ENCODE results near the gene ADD1. TPM values are rescaled to one million over a fixed set of nuclear protein-coding genes. Genes with fewer than 3 reads are reported as not detected.

Gene ADD1
- total RNA-seq, 2 experiments from 2014 or later: 136 TPM

GRCh38 chr4:2866891-2867290, 23.2 kb downstream of the ADD1 start:
- no peak for DNase-seq
- Mint-ChIP-seq H3K27ac (no peak overlapping the region), H3K4me3 (no peak overlapping the region), H3K9me3 (no peaks in the 10 kb centered on the region), H3K27me3 (no peaks in the 10 kb centered on the region), H3K4me1 (peaks cover 55% of the 10 kb centered on the region), H3K36me3 (peaks cover 3% of the 10 kb centered on the region)

- H3K27ac Mint-ChIP-seq: no peak overlapping the region
- H3K36me3 Mint-ChIP-seq: peaks cover 3% of the 10 kb centered on the region
- H3K4me3 Mint-ChIP-seq: no peak overlapping the region
- H3K9me3 Mint-ChIP-seq: no peaks in the 10 kb centered on the region
- peaks cover 49% of the 10 kb centered on the region for H3K4me1 Mint-ChIP-seq
- no peaks in the 10 kb centered on the region for H3K27me3 Mint-ChIP-seq
- DNase-seq: no peak
Observed at GRCh38 chr4:2867758-2868491, 24.3 kb downstream of the ADD1 start.

GRCh38 chr4:2868877-2869487, 25.3 kb downstream of the ADD1 start:
- Mint-ChIP-seq H3K27me3 (no peaks in the 10 kb centered on the region), H3K36me3 (peaks cover 3% of the 10 kb centered on the region), H3K4me3 (no peak overlapping the region), H3K4me1 (peaks cover 54% of the 10 kb centered on the region), H3K27ac (no peak overlapping the region), H3K9me3 (no peaks in the 10 kb centered on the region)
- DNase-seq: no peak

GRCh38 chr4:2869659-2870058, 26.0 kb downstream of the ADD1 start:
- Mint-ChIP-seq H3K4me1 (peaks cover 52% of the 10 kb centered on the region), H3K36me3 (peaks cover 3% of the 10 kb centered on the region), H3K27me3 (no peaks in the 10 kb centered on the region), H3K4me3 (no peak overlapping the region), H3K27ac (no peak overlapping the region), H3K9me3 (no peaks in the 10 kb centered on the region)
- no peak for DNase-seq

DNA sequence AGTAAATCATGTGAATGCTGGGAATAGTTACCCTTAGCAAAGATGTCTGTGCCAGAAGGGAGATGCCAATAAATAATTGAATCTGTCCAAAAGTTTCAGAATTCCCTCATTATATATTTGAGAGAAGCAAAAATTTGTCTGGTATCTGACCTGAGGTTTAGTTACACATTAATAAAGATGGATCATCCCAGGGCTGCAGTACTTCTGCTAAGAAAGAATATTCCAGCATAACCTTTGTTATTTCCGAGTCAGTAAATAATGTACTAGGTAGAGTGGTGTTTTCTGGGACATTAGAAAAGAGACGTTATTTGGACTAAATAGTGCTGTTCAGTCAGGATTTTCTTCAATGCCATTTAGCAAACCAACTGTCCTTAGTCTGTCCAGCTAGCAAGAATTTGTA, 26.4 kb downstream of the ADD1 start:
- Mint-ChIP-seq H3K36me3 (peaks cover 3% of the 10 kb centered on the region), H3K27ac (no peak overlapping the region), H3K9me3 (no peaks in the 10 kb centered on the region), H3K27me3 (no peaks in the 10 kb centered on the region), H3K4me3 (no peak overlapping the region), H3K4me1 (peaks cover 49% of the 10 kb centered on the region)
- no peak for DNase-seq

DNA sequence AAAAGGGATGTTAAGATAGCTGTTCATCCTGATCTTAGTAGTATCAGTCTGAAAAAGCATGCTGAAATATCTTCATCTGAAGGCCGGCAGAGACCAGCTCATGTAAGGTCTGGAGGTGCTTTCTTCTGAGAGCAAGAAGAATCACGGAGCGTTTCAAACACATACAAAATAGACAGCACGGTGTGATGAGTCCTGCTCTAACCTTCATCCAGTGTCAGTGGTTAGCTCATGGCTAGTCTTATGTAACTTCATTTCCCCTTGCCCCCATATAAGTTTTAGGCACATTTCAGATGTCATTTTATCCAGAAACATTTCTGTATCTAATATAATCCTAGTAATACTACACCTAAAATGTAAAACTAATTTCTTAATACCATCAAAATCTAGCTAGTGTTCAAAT, 27.8 kb downstream of the ADD1 start:
- no peak for DNase-seq
- Mint-ChIP-seq H3K27ac (no peak overlapping the region), H3K27me3 (no peaks in the 10 kb centered on the region), H3K4me3 (no peak overlapping the region), H3K36me3 (peaks cover 3% of the 10 kb centered on the region), H3K4me1 (peaks cover 55% of the 10 kb centered on the region), H3K9me3 (no peaks in the 10 kb centered on the region)

GRCh38 chr4:2871911-2872310, 28.3 kb downstream of the ADD1 start:
- H3K4me3 Mint-ChIP-seq: peak overlapping the region; percentile 1
- no peak for DNase-seq
- H3K4me1 Mint-ChIP-seq: peaks cover 52% of the 10 kb centered on the region
- H3K36me3 Mint-ChIP-seq: peaks cover 3% of the 10 kb centered on the region
- H3K27me3 Mint-ChIP-seq: no peaks in the 10 kb centered on the region
- H3K27ac Mint-ChIP-seq: no peak overlapping the region
- no peaks in the 10 kb centered on the region for H3K9me3 Mint-ChIP-seq

- Mint-ChIP-seq H3K4me1 (peaks cover 45% of the 10 kb centered on the region), H3K27ac (no peak overlapping the region), H3K9me3 (no peaks in the 10 kb centered on the region), H3K36me3 (peaks cover 6% of the 10 kb centered on the region), H3K27me3 (no peaks in the 10 kb centered on the region), H3K4me3 (no peak overlapping the region)
- DNase-seq: no peak
Observed at GRCh38 chr4:2873329-2873728, 29.7 kb downstream of the ADD1 start.

DNA sequence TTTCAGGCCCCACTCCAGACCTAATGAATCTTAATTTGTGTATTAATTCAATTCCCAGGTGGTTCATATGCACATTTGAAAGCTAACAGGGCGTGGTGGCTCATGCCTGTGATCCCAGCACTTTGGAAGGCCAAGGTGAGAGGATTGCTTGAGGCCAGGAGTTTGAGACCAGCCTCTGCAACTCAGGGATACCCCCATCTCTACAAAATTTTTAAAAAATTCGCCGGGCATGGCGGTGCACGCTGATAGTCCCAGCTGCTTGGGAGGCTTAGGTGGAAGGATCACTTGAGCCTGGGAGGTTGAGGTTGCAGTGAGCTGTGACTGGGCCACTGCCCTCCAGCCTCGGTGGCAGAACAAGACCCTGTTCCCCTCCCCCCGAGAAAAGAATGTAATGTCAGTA, 31.2 kb downstream of the ADD1 start:
- peaks cover 37% of the 10 kb centered on the region for H3K4me1 Mint-ChIP-seq
- H3K27me3 Mint-ChIP-seq: no peaks in the 10 kb centered on the region
- peaks cover 11% of the 10 kb centered on the region for H3K36me3 Mint-ChIP-seq
- no peaks in the 10 kb centered on the region for H3K9me3 Mint-ChIP-seq
- DNase-seq: no peak
- H3K27ac Mint-ChIP-seq: no peak overlapping the region
- no peak overlapping the region for H3K4me3 Mint-ChIP-seq

DNA sequence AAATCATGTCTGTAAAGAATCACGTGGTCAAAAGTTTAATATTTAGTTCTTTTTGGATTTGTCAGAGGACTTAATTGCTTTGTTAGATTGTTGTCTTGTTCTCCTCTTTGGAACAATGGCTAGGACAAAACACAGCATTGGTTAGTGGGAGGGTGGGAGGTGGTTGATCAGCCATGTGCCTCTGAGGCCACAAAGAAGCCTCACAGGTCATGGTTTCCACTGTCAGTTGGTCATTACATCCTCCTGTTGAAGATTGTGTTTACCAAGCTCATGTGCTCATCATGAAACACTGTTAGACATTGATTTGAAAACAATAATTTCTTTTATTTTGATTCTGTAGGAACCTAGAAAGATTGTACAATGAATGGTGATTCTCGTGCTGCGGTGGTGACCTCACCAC, 31.9 kb downstream of the ADD1 start:
- no peak overlapping the region for H3K27ac Mint-ChIP-seq
- H3K9me3 Mint-ChIP-seq: no peaks in the 10 kb centered on the region
- no peaks in the 10 kb centered on the region for H3K27me3 Mint-ChIP-seq
- no peak for DNase-seq
- peaks cover 34% of the 10 kb centered on the region for H3K4me1 Mint-ChIP-seq
- H3K4me3 Mint-ChIP-seq: no peak overlapping the region
- peaks cover 9% of the 10 kb centered on the region for H3K36me3 Mint-ChIP-seq

DNA sequence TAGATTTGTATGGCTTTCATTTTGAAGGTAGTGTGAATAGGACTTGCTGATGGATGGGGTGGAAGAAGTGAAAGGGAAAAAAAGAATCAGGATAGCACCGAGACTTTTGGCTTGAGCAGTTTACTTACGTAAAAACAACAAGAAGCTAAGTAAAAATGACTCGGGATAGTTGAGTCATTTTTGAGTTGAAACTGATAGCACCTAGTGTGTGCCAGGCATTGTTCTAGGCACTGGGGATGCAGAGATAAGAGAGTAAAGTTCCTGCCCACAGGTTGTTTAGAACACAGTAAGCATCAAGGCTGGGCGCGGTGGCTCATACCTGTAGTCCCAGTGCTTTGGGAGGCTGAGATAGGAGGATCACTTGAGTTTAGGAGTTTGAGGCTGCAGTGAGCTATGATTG, 34.7 kb downstream of the ADD1 start:
- no peak overlapping the region for H3K4me3 Mint-ChIP-seq
- DNase-seq: no peak
- H3K9me3 Mint-ChIP-seq: no peaks in the 10 kb centered on the region
- peaks cover 9% of the 10 kb centered on the region for H3K36me3 Mint-ChIP-seq
- no peaks in the 10 kb centered on the region for H3K27me3 Mint-ChIP-seq
- peaks cover 20% of the 10 kb centered on the region for H3K4me1 Mint-ChIP-seq
- H3K27ac Mint-ChIP-seq: peak overlapping the region; percentile 17

DNA sequence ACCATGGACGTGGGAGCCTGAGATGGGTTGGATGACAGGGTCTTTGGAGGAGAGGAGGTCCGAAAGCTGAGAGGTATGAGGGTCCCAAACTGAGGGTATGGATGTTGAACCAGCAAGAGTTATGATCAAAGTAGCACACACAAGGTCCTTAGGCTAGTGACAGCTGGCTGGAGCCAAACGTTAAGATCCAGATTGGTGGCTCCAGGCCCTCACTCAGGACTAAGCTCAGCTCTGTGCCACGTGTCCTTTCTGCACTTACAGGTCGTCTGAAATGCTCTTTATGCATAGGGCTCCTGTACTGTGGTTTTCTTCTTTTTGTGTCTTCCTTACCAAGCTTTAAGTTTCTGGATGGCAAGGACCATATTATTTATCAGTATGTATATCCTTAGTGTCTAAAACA, 35.4 kb downstream of the ADD1 start:
- no peak for DNase-seq
- Mint-ChIP-seq H3K4me3 (no peak overlapping the region), H3K27ac (peak overlapping the region; percentile 17), H3K36me3 (peaks cover 10% of the 10 kb centered on the region), H3K27me3 (no peaks in the 10 kb centered on the region), H3K4me1 (peaks cover 18% of the 10 kb centered on the region), H3K9me3 (no peaks in the 10 kb centered on the region)

- DNase-seq: no peak
- Mint-ChIP-seq H3K27me3 (no peaks in the 10 kb centered on the region), H3K36me3 (peaks cover 21% of the 10 kb centered on the region), H3K4me3 (no peak overlapping the region), H3K9me3 (no peaks in the 10 kb centered on the region), H3K4me1 (peaks cover 10% of the 10 kb centered on the region), H3K27ac (no peak overlapping the region)
Observed at GRCh38 chr4:2881431-2881830, 37.8 kb downstream of the ADD1 start.

DNA sequence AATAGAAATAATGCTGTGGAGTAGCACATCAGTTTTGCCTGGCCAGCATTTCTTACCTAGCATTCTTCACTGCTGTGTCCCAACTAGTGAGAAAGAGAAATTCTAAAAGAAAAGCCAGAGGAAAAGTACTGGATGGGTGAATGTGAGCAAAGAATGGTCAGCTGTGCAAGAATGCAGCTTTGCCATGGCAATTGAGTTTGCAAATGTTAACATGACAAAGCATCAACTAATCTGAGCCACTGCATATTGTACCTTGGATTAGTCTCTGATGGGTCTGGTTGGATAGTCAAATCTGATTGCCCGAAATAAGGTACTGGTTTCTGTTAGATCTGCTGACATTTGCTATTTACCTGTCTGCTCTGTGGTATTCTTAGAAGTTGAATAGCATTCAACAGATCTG, 38.7 kb downstream of the ADD1 start:
- no peak overlapping the region for H3K27ac Mint-ChIP-seq
- peaks cover 9% of the 10 kb centered on the region for H3K4me1 Mint-ChIP-seq
- DNase-seq: no peak
- H3K36me3 Mint-ChIP-seq: peaks cover 19% of the 10 kb centered on the region
- H3K27me3 Mint-ChIP-seq: no peaks in the 10 kb centered on the region
- H3K9me3 Mint-ChIP-seq: no peaks in the 10 kb centered on the region
- H3K4me3 Mint-ChIP-seq: no peak overlapping the region

DNA sequence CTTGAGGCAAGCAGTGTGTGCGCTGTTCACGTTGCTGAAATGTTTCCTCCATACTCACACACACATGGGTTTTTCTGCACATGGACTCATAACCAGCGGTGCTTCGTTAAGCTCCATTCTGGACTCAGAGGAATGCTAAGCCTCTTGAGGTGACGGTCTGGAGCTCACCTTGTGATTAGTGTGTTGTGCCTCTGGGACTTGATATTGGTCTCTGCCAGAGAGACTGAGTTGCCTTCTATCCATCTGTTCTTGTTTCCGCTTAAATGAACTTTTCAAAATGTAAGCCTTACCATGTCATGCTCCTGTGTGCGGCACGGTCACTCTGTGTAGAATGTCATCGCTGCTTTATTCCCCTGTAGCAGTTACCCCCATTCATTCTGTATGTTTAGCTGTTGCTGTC, 42.5 kb downstream of the ADD1 start:
- no peak for DNase-seq
- Mint-ChIP-seq H3K27ac (no peak overlapping the region), H3K27me3 (no peaks in the 10 kb centered on the region), H3K4me1 (peaks cover 2% of the 10 kb centered on the region), H3K4me3 (no peak overlapping the region), H3K9me3 (no peaks in the 10 kb centered on the region), H3K36me3 (peaks cover 13% of the 10 kb centered on the region)

DNA sequence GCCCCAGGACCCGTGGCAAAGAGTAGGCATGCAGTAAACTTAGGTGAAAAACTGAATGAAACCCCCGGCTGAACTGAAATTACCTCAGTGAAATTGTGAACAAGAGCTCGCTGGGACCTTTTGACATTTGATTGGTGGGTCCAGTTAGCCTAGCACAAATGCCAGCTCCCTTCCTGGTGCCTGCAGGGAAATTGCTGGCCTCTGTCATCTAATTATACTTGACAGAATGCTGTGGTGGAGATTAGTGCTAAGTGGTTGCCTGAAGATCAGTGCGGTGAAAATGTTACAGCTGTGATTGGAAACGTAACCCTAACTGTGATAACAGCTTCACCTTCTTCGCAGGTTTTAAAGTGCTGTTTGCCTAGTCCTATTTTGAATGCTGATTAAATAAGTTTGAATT, 43.0 kb downstream of the ADD1 start:
- no peak for DNase-seq
- H3K27me3 Mint-ChIP-seq: no peaks in the 10 kb centered on the region
- H3K36me3 Mint-ChIP-seq: peaks cover 13% of the 10 kb centered on the region
- no peak overlapping the region for H3K27ac Mint-ChIP-seq
- H3K4me1 Mint-ChIP-seq: peaks cover 2% of the 10 kb centered on the region
- no peak overlapping the region for H3K4me3 Mint-ChIP-seq
- no peaks in the 10 kb centered on the region for H3K9me3 Mint-ChIP-seq

All from activated naive CD8-positive, alpha-beta T cell treated with anti-CD3 and anti-CD28 coated beads for 36 hours (primary cell).